Astrocyte of the hippocampus (primary cell): ENCODE data around the gene ACKR1.

ENCODE experiments used
- DNase-seq: peaks from one replicate; pipeline ENCODE4 v3.0.0; 2011; ENCODE audit warnings: low read depth, low spot score

Gene ACKR1

DNA sequence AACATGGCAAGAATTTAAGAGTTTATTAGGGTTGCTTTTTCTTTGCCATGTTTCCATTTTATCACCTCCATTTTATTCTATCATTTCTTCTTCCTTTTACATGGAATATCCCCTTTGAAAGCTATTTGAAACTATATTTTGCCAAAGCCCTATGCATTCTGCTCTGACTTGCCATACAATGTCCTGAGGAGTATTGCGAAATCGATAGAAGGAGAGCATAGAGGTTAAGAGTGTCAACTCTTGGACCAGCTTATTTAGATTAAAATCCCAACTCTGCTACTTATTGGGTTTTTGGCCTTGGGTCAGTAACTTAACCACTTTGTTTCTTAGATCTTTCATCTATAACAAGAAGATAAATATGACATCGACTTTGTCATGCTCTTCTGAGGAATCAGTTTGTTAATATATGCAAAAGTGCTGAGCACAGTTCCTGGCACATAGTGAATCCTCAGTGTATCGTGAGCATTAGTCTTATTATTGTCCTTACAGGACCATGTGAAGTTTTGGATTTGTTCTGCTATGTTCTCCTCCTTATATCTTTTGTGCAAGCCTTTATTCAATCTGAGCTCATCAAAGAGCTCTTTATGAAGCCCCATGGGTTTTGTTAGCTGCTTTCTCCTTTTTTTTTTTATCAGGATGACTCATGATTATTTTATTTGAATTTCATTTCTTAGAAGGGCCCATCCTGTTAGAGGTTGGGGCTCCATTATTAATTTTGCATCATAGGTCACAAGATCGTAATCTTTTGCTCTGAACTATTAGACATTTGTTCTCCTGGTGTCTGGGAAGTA is 17.6 kb downstream of the ACKR1 start:
- no peak for DNase-seq

DNA sequence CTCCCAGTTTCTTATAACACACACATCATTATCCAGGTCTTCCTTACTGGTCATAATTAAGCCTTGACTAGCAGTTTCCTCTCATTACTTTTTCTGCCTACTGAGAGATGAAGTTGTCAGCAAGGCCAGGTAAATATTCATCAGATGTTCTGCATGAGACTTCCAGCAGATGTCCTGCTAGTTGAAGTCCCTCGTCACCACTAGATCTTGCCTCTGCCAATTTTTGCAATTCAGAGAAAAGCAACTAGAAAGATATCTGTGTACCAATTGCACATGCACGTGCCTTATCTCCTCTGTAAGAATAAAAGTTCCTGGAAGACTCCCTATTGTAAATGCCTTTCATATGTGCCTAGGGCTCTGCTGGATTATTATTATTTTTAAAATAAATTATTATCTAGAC is 18.3 kb downstream of the ACKR1 start:
- DNase-seq = no peak

DNA sequence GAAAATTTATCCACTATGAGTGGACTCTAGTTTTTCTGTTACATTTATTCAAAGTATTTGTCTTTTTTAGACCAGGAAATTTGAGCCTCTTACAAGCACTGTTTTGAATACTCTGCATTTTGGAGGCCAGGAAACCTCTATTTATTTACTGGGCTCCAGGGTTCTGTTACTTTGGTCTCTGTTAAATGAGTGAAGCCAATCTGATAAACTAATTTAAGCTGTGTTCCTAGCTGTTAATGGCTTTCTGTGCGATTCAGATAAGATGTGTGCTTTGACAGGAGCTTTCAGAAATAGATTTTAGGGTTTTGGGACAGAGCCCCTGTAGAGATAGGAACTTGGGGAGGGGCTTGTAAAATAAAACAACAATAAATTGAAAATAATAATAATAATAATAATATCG is 23.9 kb downstream of the ACKR1 start:
- no peak for DNase-seq

DNA sequence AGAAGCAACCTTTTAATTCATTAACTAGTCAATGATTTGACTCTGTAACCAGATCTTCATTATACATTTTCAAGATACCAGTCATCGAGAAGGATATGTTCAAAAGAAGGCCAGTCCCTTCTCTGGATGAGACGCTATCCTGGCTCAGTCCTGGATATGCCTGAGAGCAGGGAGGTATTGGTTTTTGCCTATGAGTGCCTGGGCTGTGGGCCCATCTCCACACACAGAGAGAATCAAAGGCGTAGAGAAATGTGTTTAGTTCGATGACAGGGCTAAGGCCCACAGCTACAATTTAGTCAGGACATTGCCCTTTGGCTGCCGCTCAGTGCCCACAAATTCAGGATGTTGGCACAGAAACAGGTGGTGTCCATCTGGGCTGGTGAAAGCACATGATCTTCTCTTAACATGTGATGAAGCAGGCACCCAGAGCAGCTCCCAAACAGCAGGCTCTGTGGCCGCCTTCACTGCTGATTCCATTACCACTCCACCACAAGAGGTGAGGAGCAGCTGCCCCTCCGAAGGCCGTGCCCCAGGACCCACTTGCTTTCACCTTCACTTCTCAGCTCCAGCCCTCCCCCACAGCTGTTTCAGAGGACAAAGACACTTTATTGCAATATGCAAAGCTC is 24.7 kb downstream of the ACKR1 start:
- no peak for DNase-seq

DNA sequence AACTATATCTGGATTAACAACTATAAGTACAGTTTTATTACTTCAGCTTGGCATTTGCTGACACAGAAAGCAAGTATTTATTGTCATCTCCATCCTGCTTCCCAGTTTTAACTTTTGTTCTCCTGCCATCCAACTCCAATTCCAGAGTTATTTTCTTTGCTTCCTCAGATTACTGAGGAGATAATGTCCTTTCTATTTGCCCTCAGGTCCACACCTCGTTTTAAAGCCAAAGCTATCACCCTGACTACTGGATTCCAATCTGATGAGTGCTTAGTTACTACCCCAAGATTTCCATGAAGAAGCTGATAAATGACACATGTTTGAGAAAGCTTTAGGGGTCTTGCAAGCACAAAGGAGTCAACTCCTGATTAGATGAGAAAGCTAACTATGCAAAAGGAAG is 25.2 kb downstream of the ACKR1 start:
- no peak for DNase-seq

DNA sequence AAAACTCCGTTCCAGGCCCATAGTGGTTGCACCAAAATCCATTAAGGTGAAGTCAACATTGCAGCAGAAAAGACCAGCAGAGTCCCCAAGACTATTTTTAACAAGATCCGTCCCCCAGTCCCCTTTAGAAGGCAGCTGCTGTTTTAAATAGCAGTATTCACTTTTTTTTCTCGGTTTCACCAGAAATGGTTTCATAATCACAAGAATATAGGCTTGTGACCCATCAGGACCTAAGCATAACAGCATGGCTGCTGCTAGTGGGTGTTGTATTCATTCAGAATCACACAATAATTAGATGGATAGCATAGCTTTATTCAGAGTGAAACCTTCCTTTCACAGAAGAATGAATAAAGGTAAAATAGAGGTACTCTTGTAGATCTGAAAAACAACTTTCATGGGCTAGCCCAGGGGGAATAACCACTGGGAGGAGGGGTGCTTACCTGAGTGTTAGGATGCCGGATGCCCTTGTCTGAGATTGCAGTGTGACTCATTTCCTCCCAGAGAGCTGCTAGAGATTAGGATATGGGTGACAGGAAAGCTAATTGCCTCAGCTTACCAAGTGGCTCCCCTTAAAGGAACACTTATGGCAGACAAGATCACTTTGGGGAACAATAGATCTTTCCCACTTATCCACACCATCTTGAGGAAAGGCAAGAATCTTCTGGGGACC is 35.0 kb downstream of the ACKR1 start:
- DNase-seq = no peak

DNA sequence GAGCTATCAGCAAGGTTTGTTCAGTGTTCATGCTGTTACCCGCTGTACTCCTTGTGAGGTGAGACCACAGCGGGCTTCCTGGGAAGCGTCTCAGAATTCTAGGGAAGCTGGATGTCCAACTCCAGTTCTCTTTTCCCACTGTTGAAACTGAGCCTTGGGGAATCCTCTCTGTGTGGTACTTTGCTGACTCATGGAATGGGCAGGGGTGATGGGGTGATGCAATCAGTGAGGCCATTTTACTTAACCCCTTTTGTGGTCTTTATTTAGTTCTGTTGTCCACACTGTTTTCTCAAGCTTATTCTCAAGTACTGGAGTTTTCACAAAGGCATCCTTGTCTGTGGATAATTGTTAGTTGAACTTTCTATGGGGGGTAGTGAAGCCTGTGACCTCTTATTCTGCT is 42.6 kb downstream of the ACKR1 start:
- no peak for DNase-seq

DNA sequence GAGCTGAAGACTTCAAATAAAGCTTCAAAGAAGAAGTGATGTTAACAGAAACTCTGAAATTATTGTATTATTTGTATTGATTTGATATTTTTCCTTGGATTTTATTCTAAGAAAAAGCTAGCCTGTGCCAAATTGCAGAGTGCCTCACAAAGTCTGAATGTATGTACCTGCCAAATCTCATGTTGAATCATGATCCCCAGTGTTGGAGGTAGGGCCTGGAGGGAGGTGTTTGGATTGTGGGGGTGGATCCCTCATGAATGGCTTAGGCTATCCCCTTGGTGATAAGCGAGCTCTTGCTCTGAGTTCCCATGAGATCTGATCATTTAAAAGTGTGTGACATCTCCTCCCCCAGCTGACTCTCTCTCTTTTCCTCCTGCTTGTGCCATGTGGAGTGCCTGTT is 43.6 kb downstream of the ACKR1 start:
- no peak for DNase-seq

DNA sequence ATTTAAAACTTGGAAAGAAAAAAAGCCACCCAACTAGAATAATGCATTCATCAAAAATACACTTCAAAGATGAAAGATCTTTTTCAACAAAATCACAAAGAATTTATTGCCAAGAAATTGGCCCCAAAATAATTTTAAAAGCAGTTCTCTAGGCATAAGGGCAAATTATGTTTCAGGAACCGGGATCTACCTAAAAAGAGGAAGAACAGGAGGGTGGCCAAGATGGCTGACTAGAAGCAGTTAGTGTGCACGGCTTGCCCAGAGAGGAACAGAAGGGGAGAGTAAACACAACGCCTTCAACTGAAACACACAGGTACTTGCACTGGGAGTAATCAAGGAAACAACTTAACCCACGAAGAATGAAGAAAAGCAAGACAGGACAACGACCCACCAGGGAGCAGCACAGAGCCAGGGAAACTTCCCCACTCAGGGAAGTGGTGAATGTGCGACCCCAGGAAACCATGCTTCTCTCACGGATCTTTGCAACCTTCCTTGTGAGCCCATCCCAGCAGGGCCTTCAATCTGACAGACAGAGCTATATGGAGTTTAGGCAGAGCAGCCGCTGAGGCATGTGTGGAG is 46.1 kb downstream of the ACKR1 start:
- no peak for DNase-seq
